Fibroblast of lung (primary cell): ENCODE data around the gene TNK1.

Source experiments
- CTCF ChIP-seq, 2 donors: IDR thresholded peaks in 1 of 2; conservative IDR thresholded peaks in 1 of 2; 1 replicate in 1 of 2; 2 replicates in 1 of 2; pipeline ENCODE4 v1.5.1; 2011 to 2012; ENCODE audit warnings: low read length in 2 of 2, control low read depth in 1 of 2, inconsistent platforms in 1 of 2, low read depth in 1 of 2, mild to moderate bottlenecking in 1 of 2
- EZH2 ChIP-seq: IDR thresholded peaks from 2 replicates; pipeline ENCODE4 v1.5.1; 2012; ENCODE audit warnings: low read length, control low read depth, mild to moderate bottlenecking; ENCODE audit errors: missing control alignments

- TF ChIP-seq CTCF (conservative IDR thresholded peaks at IDR 0.05 in 1 of 2, IDR thresholded peaks at IDR 0.05 in 1 of 2; ENCODE audit: low read depth in 1 of 2, low read length in 2 of 2) (no peak), EZH2 (peak; percentile 82)
Observed at GRCh38 chr17:7380855-7381683, at the start of gene TNK1.
